Measurements from ENCODE around the gene DDRGK1. TPM values are rescaled to one million over a fixed set of nuclear protein-coding genes. Genes with fewer than 3 reads are reported as not detected.

Gene DDRGK1
- total RNA-seq, 1 donor from 2014 or later, result 84.2 TPM

GRCh38 chr20:3227506-3227905 lies 23.0 kb upstream of the DDRGK1 start:
- DNase-seq (ENCODE audit: extremely low spot score, unreplicated experiment), result no peak
- H3K27ac Mint-ChIP-seq (ENCODE audit: unreplicated experiment), result no peak overlapping the region
- H3K27me3 Mint-ChIP-seq (ENCODE audit: unreplicated experiment), result no peaks in the 10 kb centered on the region
- no peak overlapping the region for H3K4me3 Mint-ChIP-seq (ENCODE audit: unreplicated experiment)
- peaks cover 5% of the 10 kb centered on the region for H3K4me1 Mint-ChIP-seq (ENCODE audit: unreplicated experiment)
- no peaks in the 10 kb centered on the region for H3K36me3 Mint-ChIP-seq (ENCODE audit: unreplicated experiment)
- no peak for TF ChIP-seq CTCF (IDR thresholded peaks at IDR 0.05)
- no peaks in the 10 kb centered on the region for H3K9me3 Mint-ChIP-seq (ENCODE audit: unreplicated experiment)

- DNase-seq (ENCODE audit: extremely low spot score, unreplicated experiment), result no peak
- Mint-ChIP-seq H3K36me3 (ENCODE audit: unreplicated experiment) (no peaks in the 10 kb centered on the region), H3K9me3 (ENCODE audit: unreplicated experiment) (no peaks in the 10 kb centered on the region), H3K27me3 (ENCODE audit: unreplicated experiment) (no peaks in the 10 kb centered on the region), H3K4me1 (ENCODE audit: unreplicated experiment) (peaks cover 5% of the 10 kb centered on the region), H3K4me3 (ENCODE audit: unreplicated experiment) (no peak overlapping the region), H3K27ac (ENCODE audit: unreplicated experiment) (no peak overlapping the region)
- no peak for TF ChIP-seq CTCF (IDR thresholded peaks at IDR 0.05)
Observed at GRCh38 chr20:3226864-3227263, 22.4 kb upstream of the DDRGK1 start.

- no peaks in the 10 kb centered on the region for H3K9me3 Mint-ChIP-seq (ENCODE audit: unreplicated experiment)
- no peak for DNase-seq (ENCODE audit: extremely low spot score, unreplicated experiment)
- no peak overlapping the region for H3K4me3 Mint-ChIP-seq (ENCODE audit: unreplicated experiment)
- no peak overlapping the region for H3K27ac Mint-ChIP-seq (ENCODE audit: unreplicated experiment)
- H3K27me3 Mint-ChIP-seq (ENCODE audit: unreplicated experiment), result no peaks in the 10 kb centered on the region
- TF ChIP-seq CTCF (IDR thresholded peaks at IDR 0.05), result no peak
- peaks cover 5% of the 10 kb centered on the region for H3K4me1 Mint-ChIP-seq (ENCODE audit: unreplicated experiment)
- H3K36me3 Mint-ChIP-seq (ENCODE audit: unreplicated experiment), result peaks cover 7% of the 10 kb centered on the region
Observed at GRCh38 chr20:3226093-3226492, 21.6 kb upstream of the DDRGK1 start.

- TF ChIP-seq CTCF (IDR thresholded peaks at IDR 0.05), result no peak
- Mint-ChIP-seq H3K27me3 (ENCODE audit: unreplicated experiment) (no peaks in the 10 kb centered on the region), H3K4me1 (ENCODE audit: unreplicated experiment) (peaks cover 5% of the 10 kb centered on the region), H3K4me3 (ENCODE audit: unreplicated experiment) (no peak overlapping the region), H3K9me3 (ENCODE audit: unreplicated experiment) (no peaks in the 10 kb centered on the region), H3K27ac (ENCODE audit: unreplicated experiment) (no peak overlapping the region), H3K36me3 (ENCODE audit: unreplicated experiment) (peaks cover 12% of the 10 kb centered on the region)
- DNase-seq (ENCODE audit: extremely low spot score, unreplicated experiment), result no peak
Observed at GRCh38 chr20:3224681-3225421, 20.4 kb upstream of the DDRGK1 start.

- no peaks in the 10 kb centered on the region for H3K9me3 Mint-ChIP-seq (ENCODE audit: unreplicated experiment)
- peaks cover 12% of the 10 kb centered on the region for H3K36me3 Mint-ChIP-seq (ENCODE audit: unreplicated experiment)
- no peak for TF ChIP-seq CTCF (IDR thresholded peaks at IDR 0.05)
- H3K27ac Mint-ChIP-seq (ENCODE audit: unreplicated experiment), result no peak overlapping the region
- no peak overlapping the region for H3K4me3 Mint-ChIP-seq (ENCODE audit: unreplicated experiment)
- no peak for DNase-seq (ENCODE audit: extremely low spot score, unreplicated experiment)
- peaks cover 5% of the 10 kb centered on the region for H3K4me1 Mint-ChIP-seq (ENCODE audit: unreplicated experiment)
- H3K27me3 Mint-ChIP-seq (ENCODE audit: unreplicated experiment), result no peaks in the 10 kb centered on the region
Observed at GRCh38 chr20:3223994-3224680, 19.7 kb upstream of the DDRGK1 start.

Measured in osteocyte (in vitro differentiated cells).